Measurements from ENCODE around the gene RHPN2.
"Not testable (repeated sequence)": the region's sequence is repeated elsewhere in the genome, so short reads cannot be mapped to it uniquely, and the experiment has no call there.

The RHPN2 gene

GRCh38 chr19:33025468-33026238 lies 39.0 kb downstream of the RHPN2 start:
- DNase-seq, result not testable (repeated sequence)

GRCh38 chr19:33024398-33024797 lies 40.3 kb downstream of the RHPN2 start:
- DNase-seq, result no peak

- no peak for DNase-seq
Measured at GRCh38 chr19:33022472-33023116, 42.1 kb downstream of the RHPN2 start.

- DNase-seq, result not testable (repeated sequence)
Measured at GRCh38 chr19:33010891-33011290, 53.8 kb downstream of the RHPN2 start.

GRCh38 chr19:33008738-33009137 lies 56.0 kb downstream of the RHPN2 start:
- no peak for DNase-seq

DNA sequence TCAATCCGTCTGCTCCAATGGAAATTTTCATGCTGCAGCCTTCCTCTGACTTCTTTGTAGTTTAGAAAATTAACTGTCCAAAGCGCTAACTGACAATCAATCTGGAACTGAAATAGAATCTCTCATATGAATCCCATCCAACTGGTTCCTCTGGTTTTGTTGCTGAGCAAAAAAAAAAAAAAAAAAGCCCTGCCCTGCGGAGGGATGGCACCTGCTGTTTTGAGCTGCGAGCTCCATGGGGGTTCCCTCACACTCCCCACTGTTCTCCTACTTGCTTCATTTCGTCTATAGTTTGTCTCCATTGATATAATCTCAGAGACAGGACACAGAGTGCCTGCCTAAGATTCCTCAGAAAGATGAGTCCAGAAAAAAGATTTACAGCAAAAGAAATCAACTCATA lies 59.2 kb downstream of the RHPN2 start:
- DNase-seq, result no peak

GRCh38 chr19:33003424-33004024 lies 61.2 kb downstream of the RHPN2 start:
- DNase-seq, result not testable (repeated sequence)

DNA sequence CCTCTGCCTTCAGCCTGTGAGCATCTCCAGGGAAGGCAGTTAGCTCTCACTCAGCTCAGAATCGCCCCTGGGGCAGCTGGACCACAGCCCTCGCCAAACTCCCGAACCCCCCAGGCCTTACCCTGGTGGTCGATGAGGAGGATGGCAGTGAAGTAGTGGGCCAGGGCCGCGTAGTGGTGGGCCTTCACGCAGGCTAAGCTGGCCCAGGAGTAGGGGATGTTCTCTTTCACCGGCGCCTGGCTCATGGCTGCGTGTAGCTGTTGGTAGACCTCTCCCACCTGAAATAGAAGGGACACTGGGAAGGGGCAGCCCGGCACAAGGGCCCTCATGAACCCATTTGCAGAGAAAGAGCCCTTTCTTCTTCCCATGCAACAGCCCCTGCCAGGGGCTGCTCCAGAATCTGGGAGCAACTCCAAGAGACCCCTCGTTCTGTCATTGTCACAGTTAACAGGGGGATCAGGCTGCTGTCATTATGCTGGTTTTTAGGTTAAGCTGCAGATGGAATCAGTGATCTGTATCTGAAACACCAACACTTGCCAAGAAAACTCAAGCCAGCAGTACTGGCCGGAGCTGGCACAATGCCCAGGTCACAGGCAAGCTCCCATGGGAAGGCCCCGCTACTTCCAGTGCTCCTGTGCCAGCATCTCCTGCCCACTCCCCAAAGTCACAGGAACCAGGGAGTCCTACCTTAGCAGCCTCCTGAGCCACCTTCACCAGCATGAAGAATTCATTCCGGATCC lies 62.4 kb downstream of the RHPN2 start:
- not testable (repeated sequence) for DNase-seq

DNA sequence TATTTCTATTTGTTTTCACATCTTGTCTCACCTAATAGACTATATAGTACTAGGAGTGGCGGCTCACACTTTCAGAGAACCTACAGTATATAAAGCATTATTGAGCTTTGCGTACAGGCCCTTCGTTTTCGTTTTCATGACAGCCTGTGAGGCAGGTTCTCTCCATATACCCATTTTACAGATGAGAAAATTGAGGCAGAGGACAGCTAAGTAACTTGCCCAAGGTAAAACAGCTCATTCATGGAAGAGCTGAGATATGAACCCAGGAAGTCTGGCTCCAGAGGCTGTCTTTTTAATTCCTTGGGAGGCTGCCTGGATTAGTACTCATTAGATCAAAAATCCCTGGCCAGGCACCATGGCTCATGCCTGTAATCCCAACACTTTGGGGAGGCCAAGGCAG lies 63.8 kb downstream of the RHPN2 start:
- DNase-seq, result no peak

- no peak for DNase-seq
Measured at GRCh38 chr19:33000510-33000909, 64.2 kb downstream of the RHPN2 start.

GRCh38 chr19:32998722-32999121 lies 66.0 kb downstream of the RHPN2 start:
- no peak for DNase-seq

- DNase-seq, result no peak
Measured at GRCh38 chr19:32997716-32998355, 66.9 kb downstream of the RHPN2 start.

DNA sequence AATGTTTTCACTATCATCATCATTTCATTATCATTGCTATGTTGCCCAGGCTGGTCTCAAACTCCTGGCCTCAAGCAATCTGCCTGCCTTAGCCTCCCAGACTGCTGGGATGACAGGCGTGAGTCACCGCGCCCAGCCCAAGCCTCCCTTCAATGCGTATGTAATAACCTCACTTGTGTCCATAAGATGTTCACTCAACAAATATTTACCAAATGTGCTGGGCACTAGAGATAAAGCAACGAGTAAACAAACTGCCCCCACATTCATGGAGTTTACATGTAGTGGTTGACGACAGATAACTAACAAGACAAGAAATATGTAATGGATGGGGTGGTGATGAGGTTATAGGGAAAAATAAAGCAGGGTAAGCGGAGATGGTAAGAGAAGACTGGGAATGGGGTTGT lies 67.6 kb downstream of the RHPN2 start:
- DNase-seq, result not testable (repeated sequence)

GRCh38 chr19:32995966-32996365 lies 68.7 kb downstream of the RHPN2 start:
- DNase-seq, result not testable (repeated sequence)

- DNase-seq, result no peak
Measured at GRCh38 chr19:32988724-32989123, 76.0 kb downstream of the RHPN2 start.

- not testable (repeated sequence) for DNase-seq
Measured at GRCh38 chr19:32988254-32988653, 76.4 kb downstream of the RHPN2 start.

DNA sequence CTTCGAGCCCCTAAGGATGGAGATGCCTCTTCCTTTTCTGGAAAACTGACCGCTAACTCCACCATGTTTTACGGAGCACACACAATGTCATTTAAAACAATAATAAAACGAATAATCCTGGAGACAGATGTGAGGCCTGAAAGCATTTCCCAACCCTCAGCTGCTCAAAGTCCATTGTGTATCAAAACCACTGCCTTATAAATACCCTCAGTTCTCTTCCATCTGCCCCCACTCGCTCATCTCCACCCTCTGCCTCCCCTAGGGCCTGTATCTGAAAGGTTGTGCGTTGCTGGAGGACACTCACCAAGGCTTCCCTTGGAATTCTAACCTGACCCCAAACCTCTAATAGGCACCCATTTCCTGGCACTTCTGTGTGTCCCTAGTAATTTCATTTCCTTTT lies 82.2 kb downstream of the RHPN2 start:
- DNase-seq, result not testable (repeated sequence)

GRCh38 chr19:32979807-32980206 lies 84.9 kb downstream of the RHPN2 start:
- DNase-seq, result not testable (repeated sequence)

- DNase-seq, result not testable (repeated sequence)
Measured at GRCh38 chr19:32977813-32978212, 86.9 kb downstream of the RHPN2 start.

- DNase-seq, result no peak
Measured at GRCh38 chr19:32977280-32977679, 87.4 kb downstream of the RHPN2 start.

- DNase-seq, result peak; percentile 82
Measured at GRCh38 chr19:32976223-32976805, 88.4 kb downstream of the RHPN2 start.

All from NCI-H82 (cell line).